ENCODE results near the gene AADACL4. TPM values are rescaled to one million over a fixed set of nuclear protein-coding genes. Genes with fewer than 3 reads are reported as not detected.

The AADACL4 gene
- total RNA-seq, 1 donor from 2014 or later, result not detected

- Mint-ChIP-seq H3K4me1 (peaks cover 41% of the 10 kb centered on the region), H3K36me3 (ENCODE audit: low read depth) (no peaks in the 10 kb centered on the region), H3K27ac (ENCODE audit: unreplicated experiment) (no peak overlapping the region), H3K9me3 (no peaks in the 10 kb centered on the region), H3K27me3 (ENCODE audit: low read depth) (peaks cover 45% of the 10 kb centered on the region), H3K4me3 (no peak overlapping the region)
- no peak for TF ChIP-seq CTCF (conservative IDR thresholded peaks at IDR 0.05)
- no peak for DNase-seq (ENCODE audit: low read depth, low spot score)
Observed at GRCh38 chr1:12620488-12620865, 23.4 kb upstream of the AADACL4 start.

GRCh38 chr1:12620931-12621330 is 23.0 kb upstream of the AADACL4 start:
- Mint-ChIP-seq H3K27ac (ENCODE audit: unreplicated experiment) (no peak overlapping the region), H3K4me3 (no peak overlapping the region), H3K36me3 (ENCODE audit: low read depth) (no peaks in the 10 kb centered on the region), H3K27me3 (ENCODE audit: low read depth) (peaks cover 41% of the 10 kb centered on the region), H3K4me1 (peaks cover 36% of the 10 kb centered on the region), H3K9me3 (no peaks in the 10 kb centered on the region)
- TF ChIP-seq CTCF (conservative IDR thresholded peaks at IDR 0.05), result no peak
- DNase-seq (ENCODE audit: low read depth, low spot score), result no peak

GRCh38 chr1:12621346-12622335 is 22.2 kb upstream of the AADACL4 start:
- peaks cover 34% of the 10 kb centered on the region for H3K27me3 Mint-ChIP-seq (ENCODE audit: low read depth)
- no peak overlapping the region for H3K27ac Mint-ChIP-seq (ENCODE audit: unreplicated experiment)
- no peaks in the 10 kb centered on the region for H3K36me3 Mint-ChIP-seq (ENCODE audit: low read depth)
- peaks cover 31% of the 10 kb centered on the region for H3K4me1 Mint-ChIP-seq
- TF ChIP-seq CTCF (conservative IDR thresholded peaks at IDR 0.05), result no peak
- H3K9me3 Mint-ChIP-seq, result no peaks in the 10 kb centered on the region
- DNase-seq (ENCODE audit: low read depth, low spot score), result no peak
- H3K4me3 Mint-ChIP-seq, result no peak overlapping the region

- Mint-ChIP-seq H3K4me3 (peak overlapping the region; percentile 24), H3K4me1 (peaks cover 33% of the 10 kb centered on the region), H3K36me3 (ENCODE audit: low read depth) (no peaks in the 10 kb centered on the region), H3K27me3 (ENCODE audit: low read depth) (peaks cover 25% of the 10 kb centered on the region), H3K27ac (ENCODE audit: unreplicated experiment) (no peak overlapping the region), H3K9me3 (no peaks in the 10 kb centered on the region)
- DNase-seq (ENCODE audit: low read depth, low spot score), result no peak
- TF ChIP-seq CTCF (conservative IDR thresholded peaks at IDR 0.05), result no peak
Observed at GRCh38 chr1:12622506-12622905, 21.4 kb upstream of the AADACL4 start.

GRCh38 chr1:12625276-12625675 is 18.6 kb upstream of the AADACL4 start:
- H3K36me3 Mint-ChIP-seq (ENCODE audit: low read depth), result no peaks in the 10 kb centered on the region
- H3K27ac Mint-ChIP-seq (ENCODE audit: unreplicated experiment), result no peak overlapping the region
- H3K27me3 Mint-ChIP-seq (ENCODE audit: low read depth), result no peaks in the 10 kb centered on the region
- H3K9me3 Mint-ChIP-seq, result no peaks in the 10 kb centered on the region
- no peak for TF ChIP-seq CTCF (conservative IDR thresholded peaks at IDR 0.05)
- no peak overlapping the region for H3K4me3 Mint-ChIP-seq
- DNase-seq (ENCODE audit: low read depth, low spot score), result no peak
- H3K4me1 Mint-ChIP-seq, result peaks cover 19% of the 10 kb centered on the region

All from neural crest cell (in vitro differentiated cells).